SU-DHL-6 (cell line): ENCODE data around the gene TMEM14B.
"Not testable (repeated sequence)": the region's sequence is repeated elsewhere in the genome, so short reads cannot be mapped to it uniquely, and the experiment has no call there.

ENCODE experiments used
- H2AFZ ChIP-seq: fragments of 200-600 bp; sonication (generic); 2 replicates; pipeline ENCODE4 v1.6.1; 2014; ENCODE audit warnings: low read depth, mild to moderate bottlenecking, moderate library complexity, mixed read lengths, antibody characterized with exemption, low read length; ENCODE audit not compliant: severe bottlenecking
- H3F3A ChIP-seq: fragments of 200-600 bp; shearing (Covaris generic); 2 replicates; pipeline ENCODE4 v1.6.0; 2016; ENCODE audit warnings: antibody characterized with exemption, mild to moderate bottlenecking; ENCODE audit not compliant: insufficient read depth
- H3K27ac ChIP-seq: fragments of 200-600 bp; sonication (generic); 2 replicates; pipeline ENCODE4 v1.5.1; 2016; ENCODE audit warnings: low read depth, mild to moderate bottlenecking, low read length, moderate library complexity, mixed read lengths
- H3K27me3 ChIP-seq: fragments of 200-600 bp; sonication (generic), shearing (Covaris generic); 2 replicates; pipeline ENCODE4 v1.6.0; 2014; ENCODE audit warnings: mild to moderate bottlenecking, low read length
- H3K36me3 ChIP-seq: fragments of 200-600 bp; sonication (generic); 2 replicates; pipeline ENCODE4 v1.6.1; 2014; ENCODE audit warnings: mild to moderate bottlenecking, low read length, mixed read lengths
- H3K4me2 ChIP-seq: fragments of 300-600, 200-600 bp; shearing (Covaris generic), sonication (generic); 2 replicates; pipeline ENCODE4 v1.6.0; 2014; ENCODE audit warnings: low read length, low read depth, mild to moderate bottlenecking; ENCODE audit not compliant: poor library complexity, severe bottlenecking
- H3K4me3 ChIP-seq: fragments of 200-600 bp; sonication (generic); 2 replicates; pipeline ENCODE4 v1.5.1; 2014; ENCODE audit warnings: antibody characterized with exemption, low read length, mild to moderate bottlenecking, mixed read lengths; ENCODE audit not compliant: insufficient read depth, poor library complexity, severe bottlenecking
- H3K79me2 ChIP-seq: fragments of 200-600 bp; sonication (generic); 2 replicates; pipeline ENCODE4 v1.6.1; 2014; ENCODE audit warnings: mild to moderate bottlenecking, low read length, moderate library complexity; ENCODE audit not compliant: insufficient read depth
- H3K9ac ChIP-seq: fragments of 200-600 bp; sonication (generic); 2 replicates; pipeline ENCODE4 v1.7.0; 2014; ENCODE audit warnings: mild to moderate bottlenecking, low read length
- H3K9me2 ChIP-seq: fragments of 200-600 bp; sonication (generic); replicated peaks from 2 replicates; pipeline ENCODE4 v1.6.1; 2014; ENCODE audit warnings: low read length; ENCODE audit not compliant: insufficient read depth
- H3K9me3 ChIP-seq: fragments of 200-600 bp; sonication (generic); 2 replicates; pipeline ENCODE4 v1.6.1; 2014; ENCODE audit warnings: low read length, mixed read lengths; ENCODE audit not compliant: insufficient read depth
- H4K20me1 ChIP-seq: fragments of 200-600 bp; sonication (generic); 2 replicates; pipeline ENCODE4 v1.6.1; 2014; ENCODE audit warnings: low read depth, mild to moderate bottlenecking, antibody characterized with exemption, low read length, moderate library complexity, mixed read lengths
- CTCF ChIP-seq: fragments of 200-600 bp; sonication (generic); IDR thresholded peaks from one replicate; pipeline ENCODE4 v1.5.1; 2017; ENCODE audit warnings: antibody characterized with exemption, mild to moderate bottlenecking, low read length, moderate library complexity; ENCODE audit not compliant: insufficient read depth, poor library complexity, severe bottlenecking
- EZH2phosphoT487 ChIP-seq: fragments of 200-600 bp; sonication (generic), shearing (Covaris generic); conservative IDR thresholded peaks from 2 replicates; pipeline ENCODE4 v1.6.1; 2018; ENCODE audit warnings: mild to moderate bottlenecking, antibody characterized with exemption, low read length, moderate library complexity, mixed read lengths

TMEM14B gene

GRCh38 chr6:10745116-10745515 lies 2.5 kb upstream of the TMEM14B start:
- Histone ChIP-seq H3K4me3 (no peak overlapping the region), H3K4me2 (no peak overlapping the region), H4K20me1 (no peaks in the 10 kb centered on the region), H3K9me3 (no peaks in the 10 kb centered on the region), H3K27me3 (no peaks in the 10 kb centered on the region), H3K79me2 (peaks cover 28% of the 10 kb centered on the region), H3K36me3 (no peaks in the 10 kb centered on the region), H3K9ac (no peak overlapping the region), H2AFZ (no peak overlapping the region), H3F3A (peaks cover 15% of the 10 kb centered on the region), H3K9me2 (no peaks in the 10 kb centered on the region), H3K27ac (no peak overlapping the region)
- no peak for TF ChIP-seq CTCF

GRCh38 chr6:10746915-10747250 lies 722 bp upstream of the TMEM14B start:
- peaks cover 15% of the 10 kb centered on the region for H3F3A ChIP-seq
- peak overlapping the region; percentile 81 for H3K9ac ChIP-seq
- peaks cover 42% of the 10 kb centered on the region for H3K79me2 ChIP-seq
- H3K27me3 ChIP-seq, result no peaks in the 10 kb centered on the region
- H3K4me2 ChIP-seq, result peak overlapping the region; percentile 75
- TF ChIP-seq CTCF (no peak), EZH2phosphoT487 (no peak)
- H3K9me3 ChIP-seq, result no peaks in the 10 kb centered on the region
- H3K4me3 ChIP-seq, result peak overlapping the region; percentile 87
- peak overlapping the region; percentile 91 for H2AFZ ChIP-seq
- H3K9me2 ChIP-seq, result no peaks in the 10 kb centered on the region
- H4K20me1 ChIP-seq, result no peaks in the 10 kb centered on the region
- peak overlapping the region; percentile 42 for H3K27ac ChIP-seq
- H3K36me3 ChIP-seq, result peaks cover 6% of the 10 kb centered on the region; the same call in 1 of the 2 replicates

GRCh38 chr6:10749734-10750133 lies 2.1 kb downstream of the TMEM14B start:
- Histone ChIP-seq H3K9ac (peak overlapping the region; percentile 81), H3K36me3 (peaks cover 11% of the 10 kb centered on the region; the same call in 1 of the 2 replicates), H3K9me2 (no peaks in the 10 kb centered on the region), H3K79me2 (peaks cover 66% of the 10 kb centered on the region), H3F3A (peaks cover 15% of the 10 kb centered on the region), H4K20me1 (no peaks in the 10 kb centered on the region), H3K4me3 (no peak overlapping the region), H3K27me3 (no peaks in the 10 kb centered on the region), H2AFZ (no peak overlapping the region), H3K27ac (no peak overlapping the region), H3K4me2 (peak overlapping the region; percentile 78), H3K9me3 (no peaks in the 10 kb centered on the region)
- TF ChIP-seq CTCF, result no peak
- TF ChIP-seq EZH2phosphoT487, result no peak

GRCh38 chr6:10750568-10750967 lies 3.0 kb downstream of the TMEM14B start:
- peaks cover 19% of the 10 kb centered on the region for H3K36me3 ChIP-seq
- not testable (repeated sequence) for H4K20me1 ChIP-seq, H2AFZ ChIP-seq, H3K4me3 ChIP-seq, H3K9me2 ChIP-seq, H3K4me2 ChIP-seq, H3K27ac ChIP-seq, H3K9ac ChIP-seq, H3K27me3 ChIP-seq, H3K9me3 ChIP-seq
- H3F3A ChIP-seq, result peaks cover 12% of the 10 kb centered on the region
- H3K79me2 ChIP-seq, result peaks cover 74% of the 10 kb centered on the region

- peaks cover 20% of the 10 kb centered on the region for H3K36me3 ChIP-seq
Measured at GRCh38 chr6:10751757-10752156, 4.2 kb downstream of the TMEM14B start.

More at GRCh38 chr6:10751757-10752156, 4.2 kb downstream of the TMEM14B start:
- not testable (repeated sequence) for H3K9ac ChIP-seq, H3K9me2 ChIP-seq, H2AFZ ChIP-seq, H3K27me3 ChIP-seq, H3K4me2 ChIP-seq, H3K4me3 ChIP-seq, H3F3A ChIP-seq, H3K27ac ChIP-seq, H3K9me3 ChIP-seq, H4K20me1 ChIP-seq
- H3K79me2 ChIP-seq, result peaks cover 79% of the 10 kb centered on the region
